ENCODE measurements around the gene USP8.
"Not testable (repeated sequence)": the region's sequence is repeated elsewhere in the genome, so short reads cannot be mapped to it uniquely, and the experiment has no call there.

The USP8 gene

GRCh38 chr15:50424066-50424890 lies at the start of gene USP8:
TSS of gene USP8 (plus strand) at chr15:50424405. CDS start at chr15:50439074, 14,669 bp downstream.
- peak within 1 kb of the TSS; percentile 88 to 93 for H3K27ac ChIP-seq (ENCODE audit: low read depth in 2 of 2, low read length in 2 of 2)
- no peaks in the 10 kb centered on the region for H3K27me3 ChIP-seq (ENCODE audit: control insufficient read depth in 2 of 2, insufficient read depth in 2 of 2, low read length in 2 of 2)
- peaks cover 3 to 6% of the 10 kb centered on the region in 2 donors for H3K4me1 ChIP-seq (ENCODE audit: control insufficient read depth in 2 of 2, insufficient read depth in 2 of 2, low read length in 2 of 2)
- H3K9me3 ChIP-seq (ENCODE audit: control insufficient read depth in 2 of 2, low read length in 2 of 2) = no peaks in the 10 kb centered on the region
- peaks cover 0 to 4% of the 10 kb centered on the region in 2 donors for H3K36me3 ChIP-seq (ENCODE audit: control insufficient read depth in 2 of 2, insufficient read depth in 2 of 2, low read length in 2 of 2)
- peak within 1 kb of the TSS; percentile 85 to 99 for H3K9ac ChIP-seq (ENCODE audit: low read depth in 1 of 2, low read length in 2 of 2)
- peak within 1 kb of the TSS; percentile 79 to 100 for H3K4me3 ChIP-seq (ENCODE audit: low read length in 2 of 2)

- Histone ChIP-seq H3K27ac (ENCODE audit: low read depth in 2 of 2, low read length in 2 of 2) (no peak overlapping the region), H3K36me3 (ENCODE audit: control insufficient read depth in 2 of 2, insufficient read depth in 2 of 2, low read length in 2 of 2) (no peaks in the 10 kb centered on the region), H3K9ac (ENCODE audit: low read depth in 1 of 2, low read length in 2 of 2) (no peak overlapping the region)
Measured at GRCh38 chr15:50377867-50378751, 46.1 kb upstream of the USP8 start.

GRCh38 chr15:50378776-50379175 lies 45.4 kb upstream of the USP8 start:
- Histone ChIP-seq H3K9ac (ENCODE audit: low read depth in 1 of 2, low read length in 2 of 2) (no peak overlapping the region), H3K4me1 (ENCODE audit: control insufficient read depth in 2 of 2, insufficient read depth in 2 of 2, low read length in 2 of 2) (no peaks in the 10 kb centered on the region), H3K36me3 (ENCODE audit: control insufficient read depth in 2 of 2, insufficient read depth in 2 of 2, low read length in 2 of 2) (no peaks in the 10 kb centered on the region), H3K4me3 (ENCODE audit: low read length in 2 of 2) (no peak overlapping the region), H3K27ac (ENCODE audit: low read depth in 2 of 2, low read length in 2 of 2) (no peak overlapping the region), H3K9me3 (ENCODE audit: control insufficient read depth in 2 of 2, low read length in 2 of 2) (no peaks in the 10 kb centered on the region), H3K27me3 (ENCODE audit: control insufficient read depth in 2 of 2, insufficient read depth in 2 of 2, low read length in 2 of 2) (no peaks in the 10 kb centered on the region)

More at GRCh38 chr15:50377867-50378751, 46.1 kb upstream of the USP8 start:
- H3K9me3 ChIP-seq (ENCODE audit: control insufficient read depth in 2 of 2, low read length in 2 of 2) = no peaks in the 10 kb centered on the region
- H3K4me1 ChIP-seq (ENCODE audit: control insufficient read depth in 2 of 2, insufficient read depth in 2 of 2, low read length in 2 of 2) = no peaks in the 10 kb centered on the region
- H3K4me3 ChIP-seq (ENCODE audit: low read length in 2 of 2) = no peak overlapping the region
- H3K27me3 ChIP-seq (ENCODE audit: control insufficient read depth in 2 of 2, insufficient read depth in 2 of 2, low read length in 2 of 2) = no peaks in the 10 kb centered on the region

- H3K9me3 ChIP-seq (ENCODE audit: control insufficient read depth in 2 of 2, low read length in 2 of 2); H3K4me3 ChIP-seq (ENCODE audit: low read length in 2 of 2); H3K36me3 ChIP-seq (ENCODE audit: control insufficient read depth in 2 of 2, insufficient read depth in 2 of 2, low read length in 2 of 2); H3K4me1 ChIP-seq (ENCODE audit: control insufficient read depth in 2 of 2, insufficient read depth in 2 of 2, low read length in 2 of 2); H3K27ac ChIP-seq (ENCODE audit: low read depth in 2 of 2, low read length in 2 of 2); H3K9ac ChIP-seq (ENCODE audit: low read depth in 1 of 2, low read length in 2 of 2); H3K27me3 ChIP-seq (ENCODE audit: control insufficient read depth in 2 of 2, insufficient read depth in 2 of 2, low read length in 2 of 2): not testable (repeated sequence)
Measured at GRCh38 chr15:50379413-50379812, 44.8 kb upstream of the USP8 start.

- H3K4me3 ChIP-seq (ENCODE audit: low read length in 2 of 2) = no peak overlapping the region
- no peaks in the 10 kb centered on the region for H3K27me3 ChIP-seq (ENCODE audit: control insufficient read depth in 2 of 2, insufficient read depth in 2 of 2, low read length in 2 of 2)
- H3K9me3 ChIP-seq (ENCODE audit: control insufficient read depth in 2 of 2, low read length in 2 of 2) = no peaks in the 10 kb centered on the region
Measured at GRCh38 chr15:50380089-50380488, 44.1 kb upstream of the USP8 start.

GRCh38 chr15:50381438-50381837 lies 42.8 kb upstream of the USP8 start:
- no peak overlapping the region for H3K9ac ChIP-seq (ENCODE audit: low read depth in 1 of 2, low read length in 2 of 2)
- no peaks in the 10 kb centered on the region for H3K36me3 ChIP-seq (ENCODE audit: control insufficient read depth in 2 of 2, insufficient read depth in 2 of 2, low read length in 2 of 2)
- no peaks in the 10 kb centered on the region for H3K4me1 ChIP-seq (ENCODE audit: control insufficient read depth in 2 of 2, insufficient read depth in 2 of 2, low read length in 2 of 2)
- no peaks in the 10 kb centered on the region for H3K9me3 ChIP-seq (ENCODE audit: control insufficient read depth in 2 of 2, low read length in 2 of 2)
- H3K27me3 ChIP-seq (ENCODE audit: control insufficient read depth in 2 of 2, insufficient read depth in 2 of 2, low read length in 2 of 2) = no peaks in the 10 kb centered on the region
- no peak overlapping the region for H3K27ac ChIP-seq (ENCODE audit: low read depth in 2 of 2, low read length in 2 of 2)
- no peak overlapping the region for H3K4me3 ChIP-seq (ENCODE audit: low read length in 2 of 2)

More at GRCh38 chr15:50380089-50380488, 44.1 kb upstream of the USP8 start:
- H3K9ac ChIP-seq (ENCODE audit: low read depth in 1 of 2, low read length in 2 of 2) = no peak overlapping the region
- no peaks in the 10 kb centered on the region for H3K36me3 ChIP-seq (ENCODE audit: control insufficient read depth in 2 of 2, insufficient read depth in 2 of 2, low read length in 2 of 2)
- no peaks in the 10 kb centered on the region for H3K4me1 ChIP-seq (ENCODE audit: control insufficient read depth in 2 of 2, insufficient read depth in 2 of 2, low read length in 2 of 2)
- no peak overlapping the region for H3K27ac ChIP-seq (ENCODE audit: low read depth in 2 of 2, low read length in 2 of 2)

- not testable (repeated sequence) for H3K27me3 ChIP-seq (ENCODE audit: control insufficient read depth in 2 of 2, insufficient read depth in 2 of 2, low read length in 2 of 2); H3K4me3 ChIP-seq (ENCODE audit: low read length in 2 of 2); H3K9ac ChIP-seq (ENCODE audit: low read depth in 1 of 2, low read length in 2 of 2); H3K9me3 ChIP-seq (ENCODE audit: control insufficient read depth in 2 of 2, low read length in 2 of 2); H3K4me1 ChIP-seq (ENCODE audit: control insufficient read depth in 2 of 2, insufficient read depth in 2 of 2, low read length in 2 of 2); H3K36me3 ChIP-seq (ENCODE audit: control insufficient read depth in 2 of 2, insufficient read depth in 2 of 2, low read length in 2 of 2); H3K27ac ChIP-seq (ENCODE audit: low read depth in 2 of 2, low read length in 2 of 2)
Measured at GRCh38 chr15:50382408-50382807, 41.8 kb upstream of the USP8 start.

GRCh38 chr15:50390554-50391264 lies 33.5 kb upstream of the USP8 start:
- no peaks in the 10 kb centered on the region for H3K9me3 ChIP-seq (ENCODE audit: control insufficient read depth in 2 of 2, low read length in 2 of 2)
- no peak overlapping the region for H3K27ac ChIP-seq (ENCODE audit: low read depth in 2 of 2, low read length in 2 of 2)
- no peaks in the 10 kb centered on the region for H3K36me3 ChIP-seq (ENCODE audit: control insufficient read depth in 2 of 2, insufficient read depth in 2 of 2, low read length in 2 of 2)
- H3K4me1 ChIP-seq (ENCODE audit: control insufficient read depth in 2 of 2, insufficient read depth in 2 of 2, low read length in 2 of 2) = no peaks in the 10 kb centered on the region
- H3K9ac ChIP-seq (ENCODE audit: low read depth in 1 of 2, low read length in 2 of 2) = no peak overlapping the region
- H3K27me3 ChIP-seq (ENCODE audit: control insufficient read depth in 2 of 2, insufficient read depth in 2 of 2, low read length in 2 of 2) = no peaks in the 10 kb centered on the region
- no peak overlapping the region for H3K4me3 ChIP-seq (ENCODE audit: low read length in 2 of 2)

- not testable (repeated sequence) for H3K27me3 ChIP-seq (ENCODE audit: control insufficient read depth in 2 of 2, insufficient read depth in 2 of 2, low read length in 2 of 2); H3K36me3 ChIP-seq (ENCODE audit: control insufficient read depth in 2 of 2, insufficient read depth in 2 of 2, low read length in 2 of 2); H3K27ac ChIP-seq (ENCODE audit: low read depth in 2 of 2, low read length in 2 of 2); H3K4me1 ChIP-seq (ENCODE audit: control insufficient read depth in 2 of 2, insufficient read depth in 2 of 2, low read length in 2 of 2); H3K4me3 ChIP-seq (ENCODE audit: low read length in 2 of 2); H3K9ac ChIP-seq (ENCODE audit: low read depth in 1 of 2, low read length in 2 of 2); H3K9me3 ChIP-seq (ENCODE audit: control insufficient read depth in 2 of 2, low read length in 2 of 2)
Measured at GRCh38 chr15:50391561-50391960, 32.6 kb upstream of the USP8 start.

- H3K27me3 ChIP-seq (ENCODE audit: control insufficient read depth in 2 of 2, insufficient read depth in 2 of 2, low read length in 2 of 2) = no peaks in the 10 kb centered on the region
- H3K4me3 ChIP-seq (ENCODE audit: low read length in 2 of 2) = no peak overlapping the region
- no peaks in the 10 kb centered on the region for H3K9me3 ChIP-seq (ENCODE audit: control insufficient read depth in 2 of 2, low read length in 2 of 2)
- H3K36me3 ChIP-seq (ENCODE audit: control insufficient read depth in 2 of 2, insufficient read depth in 2 of 2, low read length in 2 of 2) = no peaks in the 10 kb centered on the region
- no peaks in the 10 kb centered on the region for H3K4me1 ChIP-seq (ENCODE audit: control insufficient read depth in 2 of 2, insufficient read depth in 2 of 2, low read length in 2 of 2)
- H3K9ac ChIP-seq (ENCODE audit: low read depth in 1 of 2, low read length in 2 of 2) = no peak overlapping the region
- no peak overlapping the region for H3K27ac ChIP-seq (ENCODE audit: low read depth in 2 of 2, low read length in 2 of 2)
Measured at GRCh38 chr15:50411870-50412269, 12.3 kb upstream of the USP8 start.
